Astrocyte of the cerebellum (primary cell): Measurements from ENCODE around the gene TMEM94.

Experiments
- DNase-seq: peaks from one replicate; pipeline ENCODE4 v3.0.0-alpha.2; 2011; ENCODE audit warnings: low read depth
- H3K4me3 ChIP-seq: 2 replicates; pipeline ENCODE4 v1.5.1; 2011; ENCODE audit warnings: mild to moderate bottlenecking, low read depth, low read length, moderate library complexity
- in situ Hi-C: cut with HindIII; loops from 2 replicates; pipeline ENCODE4 v1.10.0; 2017; ENCODE audit warnings: low sequenced_read_pairs
- TF ChIP-seq, protein P1 (sequence below): IDR thresholded peaks from 2 replicates; pipeline ENCODE4 v1.5.1; 2012; ENCODE audit warnings: low read length, low read depth, moderate library complexity, mild to moderate bottlenecking; ENCODE audit errors: missing control alignments

TMEM94 gene

DNA sequence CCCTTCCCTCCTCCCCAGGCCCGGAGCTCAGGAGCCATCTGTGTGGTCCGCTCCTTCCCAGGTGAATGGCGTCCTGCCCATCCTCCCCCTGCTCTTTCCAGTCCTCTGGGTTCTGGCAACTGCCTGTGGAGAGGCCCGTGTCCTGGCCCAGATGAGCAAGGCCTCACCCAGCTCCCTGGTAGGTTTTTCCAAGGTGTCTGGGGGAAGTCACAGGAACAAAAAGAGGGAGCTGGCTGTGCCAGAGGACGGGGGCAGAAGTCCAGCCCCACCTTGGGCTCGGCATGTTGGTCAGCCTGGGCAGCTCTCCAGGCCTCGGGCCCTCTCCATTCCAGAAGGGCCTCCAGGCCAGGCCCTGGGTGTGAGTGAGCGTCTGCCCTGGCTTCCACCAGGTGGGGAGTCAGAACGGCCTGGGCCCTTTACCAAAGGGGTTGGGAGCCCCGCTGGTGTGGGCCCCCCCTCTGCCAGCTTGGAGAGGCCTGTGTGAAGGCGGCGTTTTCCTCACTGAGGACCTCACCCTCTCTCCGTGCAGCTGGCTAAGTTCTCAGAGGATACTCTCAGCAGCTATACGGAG lies 33.8 kb downstream of the TMEM94 start:
- no peak overlapping the region for H3K4me3 ChIP-seq
- TF ChIP-seq, protein P1, sequence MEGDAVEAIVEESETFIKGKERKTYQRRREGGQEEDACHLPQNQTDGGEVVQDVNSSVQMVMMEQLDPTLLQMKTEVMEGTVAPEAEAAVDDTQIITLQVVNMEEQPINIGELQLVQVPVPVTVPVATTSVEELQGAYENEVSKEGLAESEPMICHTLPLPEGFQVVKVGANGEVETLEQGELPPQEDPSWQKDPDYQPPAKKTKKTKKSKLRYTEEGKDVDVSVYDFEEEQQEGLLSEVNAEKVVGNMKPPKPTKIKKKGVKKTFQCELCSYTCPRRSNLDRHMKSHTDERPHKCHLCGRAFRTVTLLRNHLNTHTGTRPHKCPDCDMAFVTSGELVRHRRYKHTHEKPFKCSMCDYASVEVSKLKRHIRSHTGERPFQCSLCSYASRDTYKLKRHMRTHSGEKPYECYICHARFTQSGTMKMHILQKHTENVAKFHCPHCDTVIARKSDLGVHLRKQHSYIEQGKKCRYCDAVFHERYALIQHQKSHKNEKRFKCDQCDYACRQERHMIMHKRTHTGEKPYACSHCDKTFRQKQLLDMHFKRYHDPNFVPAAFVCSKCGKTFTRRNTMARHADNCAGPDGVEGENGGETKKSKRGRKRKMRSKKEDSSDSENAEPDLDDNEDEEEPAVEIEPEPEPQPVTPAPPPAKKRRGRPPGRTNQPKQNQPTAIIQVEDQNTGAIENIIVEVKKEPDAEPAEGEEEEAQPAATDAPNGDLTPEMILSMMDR = no peak
- in situ Hi-C loops = no loop called here
- no peak for DNase-seq

DNA sequence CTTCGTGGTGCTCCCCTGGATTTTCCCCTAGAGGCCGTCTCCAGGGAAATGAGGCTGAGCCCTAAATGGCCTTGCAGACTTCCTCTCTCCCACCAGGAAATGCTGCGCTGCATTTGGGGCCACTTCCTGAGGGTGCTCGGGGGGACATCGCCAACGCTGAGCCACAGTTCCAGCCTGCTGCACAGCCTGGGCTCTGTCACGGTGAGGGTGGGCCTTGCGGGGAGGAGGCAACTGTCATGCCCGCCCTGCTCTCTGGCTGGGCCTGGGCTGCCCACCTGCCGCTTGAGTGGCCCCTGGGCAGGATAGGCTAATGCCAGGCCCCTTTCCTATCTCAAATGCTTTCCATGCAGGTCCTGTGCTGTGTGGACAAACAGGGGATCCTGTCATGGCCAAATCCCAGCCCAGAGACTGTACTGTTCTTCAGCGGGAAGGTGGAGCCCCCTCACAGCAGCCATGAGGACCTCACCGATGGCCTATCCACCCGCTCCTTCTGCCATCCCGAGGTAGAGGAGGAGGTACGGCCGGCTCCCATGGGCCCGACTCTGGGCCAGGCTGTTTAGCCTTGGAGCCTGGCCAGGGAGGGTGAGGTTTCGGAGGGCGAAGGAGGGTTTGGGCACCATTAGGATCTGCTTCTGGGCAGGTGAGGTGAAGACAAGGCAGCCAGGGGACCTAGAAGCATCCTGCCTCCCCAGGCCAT lies 34.7 kb downstream of the TMEM94 start:
- in situ Hi-C loops = no loop called here
- no peak for DNase-seq
- H3K4me3 ChIP-seq = no peak overlapping the region
- TF ChIP-seq, protein P1 = no peak

DNA sequence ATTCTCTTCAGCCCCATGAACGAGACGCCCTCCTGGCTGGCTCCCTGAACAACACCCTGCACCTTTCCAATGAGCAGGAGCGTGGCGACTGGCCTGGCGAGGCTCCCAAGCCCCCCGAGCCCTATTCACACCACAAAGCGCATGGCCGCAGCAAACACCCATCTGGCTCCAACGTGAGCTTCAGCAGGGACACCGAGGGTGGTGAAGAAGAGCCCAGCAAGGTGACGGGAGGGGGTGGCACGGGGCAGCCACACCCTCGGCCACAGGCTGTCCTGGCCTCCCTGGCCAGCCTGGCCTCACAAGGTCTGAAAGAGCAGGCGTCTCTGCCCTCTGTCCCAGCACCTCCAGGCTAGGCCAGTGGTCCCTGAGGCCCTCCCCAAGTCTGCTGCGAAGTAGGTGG lies 35.2 kb downstream of the TMEM94 start:
- H3K4me3 ChIP-seq = no peak overlapping the region
- in situ Hi-C loops = no loop called here
- TF ChIP-seq, protein P1 = no peak
- DNase-seq = no peak

DNA sequence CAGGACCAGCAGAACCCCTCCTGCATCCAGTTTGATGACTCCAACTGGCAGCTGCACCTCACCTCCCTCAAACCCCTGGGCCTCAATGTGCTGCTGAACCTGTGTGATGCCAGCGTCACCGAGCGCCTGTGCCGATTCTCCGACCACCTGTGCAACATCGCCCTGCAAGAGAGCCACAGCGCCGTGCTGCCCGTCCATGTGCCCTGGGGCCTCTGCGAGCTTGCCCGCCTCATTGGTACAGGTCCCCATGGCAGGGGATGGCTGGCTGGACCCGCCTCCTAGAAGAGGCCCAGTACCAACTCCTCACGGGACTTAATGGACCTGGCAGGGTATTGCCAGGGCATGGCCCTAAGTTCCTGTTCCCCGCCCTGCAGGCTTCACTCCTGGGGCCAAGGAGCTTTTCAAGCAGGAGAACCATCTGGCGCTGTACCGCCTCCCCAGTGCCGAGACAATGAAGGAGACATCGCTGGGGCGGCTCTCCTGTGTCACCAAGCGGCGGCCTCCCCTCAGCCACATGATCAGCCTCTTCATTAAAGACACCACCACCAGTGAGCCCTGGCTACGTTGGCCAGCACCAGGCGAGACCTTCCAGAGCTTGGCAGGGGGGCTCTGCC lies 36.2 kb downstream of the TMEM94 start:
- no peak overlapping the region for H3K4me3 ChIP-seq
- TF ChIP-seq, protein P1 = no peak
- DNase-seq = no peak
- in situ Hi-C loops = no loop called here

DNA sequence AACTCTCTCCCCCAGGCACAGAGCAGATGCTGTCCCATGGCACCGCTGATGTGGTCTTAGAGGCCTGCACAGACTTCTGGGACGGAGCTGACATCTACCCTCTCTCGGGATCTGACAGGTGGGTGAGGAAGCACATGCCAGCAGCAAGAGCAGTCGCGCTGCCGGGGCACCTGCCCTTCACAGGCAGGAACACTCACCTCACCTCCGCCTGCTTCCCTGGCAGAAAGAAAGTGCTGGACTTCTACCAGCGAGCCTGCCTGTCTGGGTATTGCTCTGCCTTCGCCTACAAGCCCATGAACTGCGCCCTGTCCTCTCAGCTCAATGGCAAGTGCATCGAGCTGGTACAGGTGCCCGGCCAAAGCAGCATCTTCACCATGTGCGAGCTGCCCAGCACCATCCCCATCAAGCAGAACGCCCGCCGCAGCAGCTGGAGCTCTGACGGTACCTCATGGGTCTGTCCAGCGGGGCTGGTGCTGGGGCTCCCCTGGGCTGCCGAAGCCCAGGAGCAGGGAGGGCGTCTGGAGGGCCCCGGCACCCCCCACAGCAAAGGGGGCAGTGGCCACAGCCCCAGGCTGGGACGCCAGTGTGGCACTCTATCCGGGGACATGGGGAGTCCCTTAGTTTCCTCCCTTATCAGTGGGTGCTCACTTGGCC lies 37.2 kb downstream of the TMEM94 start:
- TF ChIP-seq, protein P1 = no peak
- H3K4me3 ChIP-seq = no peak overlapping the region
- DNase-seq = no peak
- in situ Hi-C loops = no loop called here

DNA sequence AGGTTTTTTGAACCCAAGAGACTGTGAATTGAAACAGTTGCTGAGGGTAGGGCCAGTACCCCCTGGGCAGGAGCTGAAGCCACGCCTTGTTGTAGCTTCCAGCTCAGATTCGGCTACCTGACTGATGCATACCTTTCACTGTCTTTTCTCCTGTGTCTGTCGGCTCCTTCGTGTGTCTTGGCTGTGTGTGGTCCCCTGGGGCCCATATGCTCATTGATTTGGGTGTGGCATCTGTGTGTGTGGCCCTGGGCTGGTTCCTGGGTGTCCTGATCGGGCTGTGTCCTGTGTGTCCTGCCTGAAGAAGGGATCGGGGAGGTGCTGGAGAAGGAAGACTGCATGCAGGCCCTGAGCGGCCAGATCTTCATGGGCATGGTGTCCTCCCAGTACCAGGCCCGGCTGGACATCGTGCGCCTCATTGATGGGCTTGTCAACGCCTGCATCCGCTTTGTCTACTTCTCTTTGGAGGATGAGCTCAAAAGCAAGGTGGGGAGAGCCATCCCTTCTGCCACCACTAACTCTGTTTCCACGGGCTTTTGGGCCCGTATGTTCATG lies 38.0 kb downstream of the TMEM94 start:
- H3K4me3 ChIP-seq = no peak overlapping the region
- TF ChIP-seq, protein P1 = no peak
- DNase-seq = no peak
- in situ Hi-C loops = no loop called here
